GM23338 (cell line): Measurements from ENCODE around the gene DNAH8.
"Not testable (repeated sequence)": the region's sequence is repeated elsewhere in the genome, so short reads cannot be mapped to it uniquely, and the experiment has no call there.

Experiments used
- CTCF ChIP-seq, 2 experiments: fragments of 200-600 bp in 1 of 2; sonication (generic) in 1 of 2; conservative IDR thresholded peaks; 2 replicates each; pipeline versions ENCODE4 v1.5.1 to v1.6.1; 2016 to 2017; ENCODE audit warnings: antibody characterized with exemption in 2 of 2, low read depth in 2 of 2, mild to moderate bottlenecking in 2 of 2, moderate library complexity in 1 of 2
- POLR2AphosphoS5 ChIP-seq: IDR thresholded peaks from 2 replicates; pipeline ENCODE4 v1.6.1; 2016; ENCODE audit warnings: antibody characterized with exemption, low read depth
- REST ChIP-seq: IDR thresholded peaks from one replicate; pipeline ENCODE4 v1.6.1; 2018; ENCODE audit warnings: antibody characterized with exemption; ENCODE audit not compliant: unreplicated experiment

GRCh38 chr6:38699702-38700101 lies 15.4 kb upstream of the DNAH8 start:
- TF ChIP-seq CTCF (conservative IDR thresholded peaks at IDR 0.05; ENCODE audit: low read depth in 2 of 2); REST; POLR2AphosphoS5: not testable (repeated sequence)
